ENCODE measurements around the gene ELN. TPM values are rescaled to one million over a fixed set of nuclear protein-coding genes. Genes with fewer than 3 reads are reported as not detected.
"Not testable (repeated sequence)": the region's sequence is repeated elsewhere in the genome, so short reads cannot be mapped to it uniquely, and the experiment has no call there.

Gene ELN
- 1 to 10 TPM in 6 of 8 experiments, under 1 TPM in 2; 0.69 to 7.7 (median 2.0) TPM for total RNA-seq

DNA sequence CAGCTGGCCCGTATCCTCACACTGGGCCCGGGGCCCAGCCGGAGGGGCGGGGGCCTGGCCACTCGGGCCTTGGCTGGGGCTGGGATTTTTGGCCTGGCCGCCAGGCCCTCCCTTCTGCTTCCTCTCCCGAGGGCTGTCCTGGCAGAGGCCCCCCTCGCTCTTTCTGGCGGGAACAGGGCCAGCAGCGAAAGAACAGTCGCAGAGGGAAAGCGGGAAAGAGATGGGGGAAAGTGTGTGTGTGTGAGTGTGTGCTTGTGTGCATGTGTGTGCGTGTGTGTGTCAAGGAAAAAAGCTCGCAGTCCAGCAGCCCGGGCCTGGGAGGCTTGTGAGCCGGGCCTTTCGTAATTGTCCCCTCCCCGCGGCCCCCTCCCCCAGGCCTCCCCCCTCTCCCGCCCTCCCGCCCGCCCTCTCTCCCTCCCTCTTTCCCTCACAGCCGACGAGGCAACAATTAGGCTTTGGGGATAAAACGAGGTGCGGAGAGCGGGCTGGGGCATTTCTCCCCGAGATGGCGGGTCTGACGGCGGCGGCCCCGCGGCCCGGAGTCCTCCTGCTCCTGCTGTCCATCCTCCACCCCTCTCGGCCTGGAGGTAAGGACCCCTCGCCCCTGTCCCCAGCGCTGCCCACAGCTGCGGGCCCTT lies at the start of gene ELN:
Gene ELN, plus strand, starts transcription at position 491 of the 638 bp plus-strand sequence. Its CDS starts 15 bp downstream, at position 506.
- in situ Hi-C loops (cut with MboI; ENCODE audit: low pct_unique_long_range_greater_than_20kb in 2 of 9, low sequenced_read_pairs in 9 of 9, unreplicated experiment in 9 of 9): loop anchor here in 1 of 9 experiments (10.0 kb wide), 1 partner anchor 163 kb away; the partner anchor contains the start of gene TMEM270
- peak in 5 of 8 experiments; percentile 26 to 53 (median 49) for ATAC-seq (replicated peaks in 6 of 8)
- H3K4me1 ChIP-seq (replicated peaks in 1 of 2): peaks cover 33 to 44% of the 10 kb centered on the region in 2 donors
- H3K27ac ChIP-seq: peak within 1 kb of the TSS in 1 of 2 donors; percentile 49
- WGBS, 10 experiments: no CpG with 5 or more reads among the region's 39 CpGs
- H3K4me3 ChIP-seq: peak within 1 kb of the TSS in 1 of 5 donors; percentile 14

- 75 to 91% (median 80%) methylated on average over 1 to 4 of the region's 24 CpGs; no CpG with 5 or more reads in 6 of the 10 experiments for WGBS, 10 experiments
- H3K4me1 ChIP-seq (replicated peaks in 1 of 2): peaks cover 38 to 46% of the 10 kb centered on the region in 2 donors
- no peak overlapping the region for H3K4me3 ChIP-seq
- H3K27ac ChIP-seq: peak overlapping the region; percentile 78 to 79
- in situ Hi-C loops (cut with MboI; ENCODE audit: low pct_unique_long_range_greater_than_20kb in 2 of 9, low sequenced_read_pairs in 9 of 9, unreplicated experiment in 9 of 9): no loop called here
- ATAC-seq (replicated peaks in 6 of 8): peak in 6 of 8 experiments; percentile 22 to 45 (median 38)
Observed at GRCh38 chr7:73978661-73979563, 49.1 kb upstream of the ELN start.

DNA sequence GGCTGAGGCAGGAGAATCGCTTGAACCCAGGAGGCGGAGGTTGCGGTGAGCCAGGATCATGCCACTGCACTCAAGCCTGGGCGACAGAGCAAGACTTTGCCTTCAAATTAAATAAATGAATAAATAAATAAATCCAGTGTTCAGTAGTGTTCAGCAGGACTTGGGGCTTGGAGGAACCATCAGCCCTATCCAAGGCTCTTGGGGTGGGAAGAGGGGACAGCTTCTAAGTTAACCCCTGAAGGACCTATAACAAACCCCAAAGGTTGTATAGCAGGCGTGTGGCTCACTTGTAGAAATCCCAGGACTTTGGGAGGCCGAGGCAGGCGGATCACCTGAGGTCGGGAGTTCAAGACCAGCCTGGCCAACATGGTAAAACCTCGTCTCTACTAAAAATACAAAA lies 48.3 kb upstream of the ELN start:
- H3K4me3 ChIP-seq; H3K27ac ChIP-seq; in situ Hi-C loops (cut with MboI; ENCODE audit: low pct_unique_long_range_greater_than_20kb in 2 of 9, low sequenced_read_pairs in 9 of 9, unreplicated experiment in 9 of 9); ATAC-seq (replicated peaks in 6 of 8): not testable (repeated sequence)
- WGBS, 10 experiments: 71 to 100% (median 92%) methylated on average over 1 to 4 of the region's 9 CpGs; no CpG with 5 or more reads in 4 of the 10 experiments
- H3K4me1 ChIP-seq (replicated peaks in 1 of 2): peaks cover 38 to 46% of the 10 kb centered on the region in 2 donors

DNA sequence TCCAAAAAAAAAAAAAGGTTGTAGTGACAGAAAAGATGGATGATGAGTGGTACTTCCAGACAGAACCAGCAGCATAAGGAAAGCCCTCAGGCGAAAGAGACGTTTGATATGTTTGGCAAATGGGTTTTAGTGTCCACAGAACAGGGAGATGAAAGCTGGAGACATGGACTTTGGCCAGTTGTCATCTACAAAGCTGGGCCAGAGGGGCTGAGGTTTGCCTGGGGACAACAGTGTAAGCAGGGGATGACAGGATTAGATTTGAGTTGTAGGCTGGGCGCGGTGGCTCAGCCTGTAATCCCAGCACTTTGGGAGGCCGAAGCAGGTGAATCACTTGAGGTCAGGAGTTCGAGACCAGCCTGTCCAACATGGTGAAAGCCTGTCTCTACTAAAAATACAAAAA lies 47.8 kb upstream of the ELN start:
- in situ Hi-C loops (cut with MboI; ENCODE audit: low pct_unique_long_range_greater_than_20kb in 2 of 9, low sequenced_read_pairs in 9 of 9, unreplicated experiment in 9 of 9): no loop called here
- no peak for ATAC-seq (replicated peaks in 6 of 8)
- no peak overlapping the region for H3K27ac ChIP-seq
- H3K4me3 ChIP-seq: no peak overlapping the region
- WGBS, 10 experiments: 71 to 100% (median 90%) methylated on average over 1 to 6 of the region's 6 CpGs; no CpG with 5 or more reads in 2 of the 10 experiments
- H3K4me1 ChIP-seq (replicated peaks in 1 of 2): peaks cover 34 to 40% of the 10 kb centered on the region in 2 donors

- Histone ChIP-seq H3K4me3 (no peak overlapping the region), H3K4me1 (replicated peaks in 1 of 2) (peaks cover 25 to 26% of the 10 kb centered on the region in 2 donors), H3K27ac (no peak overlapping the region)
- WGBS, 10 experiments: 37 to 89% (median 76%) methylated on average over 2 to 7 of the region's 7 CpGs; no CpG with 5 or more reads in 1 of the 10 experiments
- in situ Hi-C loops (cut with MboI; ENCODE audit: low pct_unique_long_range_greater_than_20kb in 2 of 9, low sequenced_read_pairs in 9 of 9, unreplicated experiment in 9 of 9): no loop called here
- no peak for ATAC-seq (replicated peaks in 6 of 8)
Observed at GRCh38 chr7:73981933-73982332, 46.0 kb upstream of the ELN start.

- in situ Hi-C loops (cut with MboI; ENCODE audit: low pct_unique_long_range_greater_than_20kb in 2 of 9, low sequenced_read_pairs in 9 of 9, unreplicated experiment in 9 of 9): no loop called here
- no peak for ATAC-seq (replicated peaks in 6 of 8)
- WGBS, 10 experiments: 30 to 100% (median 92%) methylated on average over 1 to 4 of the region's 22 CpGs; no CpG with 5 or more reads in 2 of the 10 experiments
Observed at GRCh38 chr7:73983437-73984164, 44.4 kb upstream of the ELN start.

GRCh38 chr7:73984481-73985205 lies 43.3 kb upstream of the ELN start:
- H3K27ac ChIP-seq: no peak overlapping the region
- no peak for ATAC-seq (replicated peaks in 6 of 8)
- no peaks in the 10 kb centered on the region for H3K4me1 ChIP-seq (replicated peaks in 1 of 2)
- no peak overlapping the region for H3K4me3 ChIP-seq
- WGBS, 10 experiments: 55 to 100% (median 93%) methylated on average over 1 to 8 of the region's 19 CpGs; no CpG with 5 or more reads in 1 of the 10 experiments
- in situ Hi-C loops (cut with MboI; ENCODE audit: low pct_unique_long_range_greater_than_20kb in 2 of 9, low sequenced_read_pairs in 9 of 9, unreplicated experiment in 9 of 9): no loop called here

More at GRCh38 chr7:73983437-73984164, 44.4 kb upstream of the ELN start:
- Histone ChIP-seq H3K4me1 (replicated peaks in 1 of 2) (peaks cover 8 to 9% of the 10 kb centered on the region in 2 donors), H3K27ac (no peak overlapping the region), H3K4me3 (no peak overlapping the region)

DNA sequence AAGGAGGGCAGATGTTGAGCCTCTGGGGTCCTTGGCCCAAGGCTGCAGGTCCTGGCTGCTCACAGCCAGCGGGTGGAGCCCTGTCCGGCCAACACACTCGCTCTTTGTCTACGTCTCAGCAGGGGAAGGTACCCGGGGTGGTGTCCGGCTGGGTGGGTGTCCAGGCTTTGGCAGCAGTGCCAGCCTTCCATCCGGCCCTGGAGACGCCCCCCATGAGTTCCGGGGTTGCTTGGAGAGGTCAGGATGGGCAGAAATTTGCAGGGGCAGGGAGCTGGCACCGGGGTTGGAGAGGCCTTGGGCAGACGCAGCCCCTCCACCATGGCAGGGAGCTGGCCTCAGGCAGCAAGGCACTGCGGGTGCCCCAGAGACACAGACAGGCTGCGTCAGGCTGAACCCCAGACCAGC lies 42.2 kb upstream of the ELN start:
- in situ Hi-C loops (cut with MboI; ENCODE audit: low pct_unique_long_range_greater_than_20kb in 2 of 9, low sequenced_read_pairs in 9 of 9, unreplicated experiment in 9 of 9): no loop called here
- 60 to 73% methylated on average over 1 to 3 of the region's 13 CpGs; no CpG with 5 or more reads in 8 of the 10 experiments for WGBS, 10 experiments
- peak in 2 of 8 experiments; percentile 26 to 29 for ATAC-seq (replicated peaks in 6 of 8)
- no peaks in the 10 kb centered on the region for H3K4me1 ChIP-seq (replicated peaks in 1 of 2)
- no peak overlapping the region for H3K27ac ChIP-seq
- no peak overlapping the region for H3K4me3 ChIP-seq

DNA sequence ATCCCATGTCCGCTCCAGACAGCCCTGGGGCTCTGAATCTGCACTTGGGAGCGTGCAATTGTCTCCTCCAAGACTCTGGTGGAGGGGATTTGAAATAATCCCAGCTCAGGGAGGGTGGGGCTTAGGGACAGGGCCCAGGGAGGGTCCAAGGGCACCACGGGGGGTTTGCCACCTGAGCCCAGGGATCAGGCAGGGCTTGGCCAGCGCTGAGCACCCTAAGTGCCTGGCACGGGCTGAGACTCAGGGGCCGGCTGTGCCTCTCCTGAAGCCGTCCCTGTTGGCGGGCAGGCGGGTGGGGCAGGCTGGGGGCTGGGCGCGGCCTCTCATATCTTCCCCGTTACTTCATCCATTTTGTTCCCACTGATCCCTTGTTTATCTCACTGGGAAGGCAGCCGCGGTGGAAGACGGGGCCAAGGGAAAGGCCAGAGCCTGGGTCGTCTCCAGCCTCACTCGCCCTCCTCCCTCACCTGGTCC lies 41.8 kb upstream of the ELN start:
- 60 to 90% (median 89%) methylated on average over 2 to 13 of the region's 17 CpGs; no CpG with 5 or more reads in 6 of the 10 experiments for WGBS, 10 experiments
- no peak overlapping the region for H3K27ac ChIP-seq
- in situ Hi-C loops (cut with MboI; ENCODE audit: low pct_unique_long_range_greater_than_20kb in 2 of 9, low sequenced_read_pairs in 9 of 9, unreplicated experiment in 9 of 9): no loop called here
- no peaks in the 10 kb centered on the region for H3K4me1 ChIP-seq (replicated peaks in 1 of 2)
- ATAC-seq (replicated peaks in 6 of 8): peak in 2 of 8 experiments; percentile 63 to 67
- H3K4me3 ChIP-seq: no peak overlapping the region

DNA sequence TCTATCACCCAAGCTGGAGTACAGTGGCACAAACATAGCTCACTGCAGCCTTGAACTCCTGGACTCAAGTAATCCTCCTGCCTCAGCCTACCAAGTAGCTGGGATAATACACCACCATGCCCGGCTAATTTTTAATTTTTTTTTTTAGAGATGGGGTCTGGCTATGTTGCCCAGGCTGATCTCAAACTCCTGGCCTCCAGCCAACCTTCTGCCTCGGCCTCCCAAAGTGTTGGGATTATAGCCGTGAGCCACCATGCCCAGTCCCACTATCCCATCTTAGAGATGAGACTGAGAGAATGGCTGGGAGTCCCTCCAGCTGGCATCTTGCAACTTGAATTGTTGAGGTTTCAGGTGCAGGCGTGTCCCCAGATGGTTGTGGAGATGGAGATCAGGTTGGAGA lies 40.7 kb upstream of the ELN start:
- no peak for ATAC-seq (replicated peaks in 6 of 8)
- in situ Hi-C loops (cut with MboI; ENCODE audit: low pct_unique_long_range_greater_than_20kb in 2 of 9, low sequenced_read_pairs in 9 of 9, unreplicated experiment in 9 of 9): no loop called here
- Histone ChIP-seq H3K27ac (no peak overlapping the region), H3K4me1 (replicated peaks in 1 of 2) (peaks cover 4 to 6% of the 10 kb centered on the region in 2 donors), H3K4me3 (no peak overlapping the region)
- WGBS, 10 experiments: 40 to 100% (median 60%) methylated on average over 1 to 2 of the region's 4 CpGs; no CpG with 5 or more reads in 5 of the 10 experiments

DNA sequence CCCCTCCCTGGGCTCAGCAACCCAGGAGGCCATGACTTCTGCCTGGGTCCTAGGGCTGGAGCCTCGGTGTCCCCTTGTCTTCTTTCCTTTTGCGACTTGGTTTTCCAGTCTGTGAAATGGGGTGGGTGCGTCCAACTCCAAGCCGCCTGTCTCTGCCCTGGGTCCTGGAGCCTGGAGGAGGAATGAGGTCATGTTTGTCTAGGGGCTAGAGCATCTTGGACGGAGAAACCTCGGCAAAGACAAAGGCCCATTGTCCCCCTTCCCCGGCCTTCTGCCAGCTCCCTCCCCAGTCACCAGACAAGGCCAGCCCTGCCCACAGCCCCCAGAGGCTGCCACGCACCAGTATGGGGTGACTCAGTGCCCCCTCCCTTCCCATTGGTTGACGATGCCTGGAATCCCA lies 39.8 kb upstream of the ELN start:
- Histone ChIP-seq H3K27ac (no peak overlapping the region), H3K4me1 (replicated peaks in 1 of 2) (peaks cover 4 to 6% of the 10 kb centered on the region in 2 donors), H3K4me3 (no peak overlapping the region)
- in situ Hi-C loops (cut with MboI; ENCODE audit: low pct_unique_long_range_greater_than_20kb in 2 of 9, low sequenced_read_pairs in 9 of 9, unreplicated experiment in 9 of 9): no loop called here
- WGBS, 10 experiments: 30 to 80% (median 77%) methylated on average over 2 of the region's 9 CpGs; no CpG with 5 or more reads in 7 of the 10 experiments
- peak in 1 of 8 experiments; percentile 33 for ATAC-seq (replicated peaks in 6 of 8)
